Activated CD4-positive, alpha-beta T cell treated with anti-CD3 and anti-CD28 coated beads, Interleukin-10, Interleukin-2, amounts not matched to agents 100 ng/mL and 50 ng/mL, durations not matched to agents 16 hours and 8 hours (primary cell): Measurements from ENCODE around the gene PMM2.
"Not testable (repeated sequence)": the region's sequence is repeated elsewhere in the genome, so short reads cannot be mapped to it uniquely, and the experiment has no call there.

Source experiments
- DNase-seq: peaks from one replicate; pipeline ENCODE4 v3.0.0-alpha.2; 2020

Gene PMM2

GRCh38 chr16:8785408-8785807 is 12.2 kb upstream of the PMM2 start:
- DNase-seq: no peak

- DNase-seq: not testable (repeated sequence)
Measured at GRCh38 chr16:8786316-8786715, 11.3 kb upstream of the PMM2 start.

- DNase-seq: no peak
Measured at GRCh38 chr16:8788578-8789172, 9.0 kb upstream of the PMM2 start.

GRCh38 chr16:8795091-8795490 is 2.5 kb upstream of the PMM2 start:
- DNase-seq: no peak

GRCh38 chr16:8795818-8796217 is 1.8 kb upstream of the PMM2 start:
- no peak for DNase-seq

- DNase-seq: no peak
Measured at GRCh38 chr16:8796469-8797363, 923 bp upstream of the PMM2 start.

GRCh38 chr16:8798174-8798527 is 512 bp downstream of the PMM2 start:
- DNase-seq: peak; percentile 37

- peak; percentile 14 for DNase-seq
Measured at GRCh38 chr16:8798535-8799157, 1.0 kb downstream of the PMM2 start.

GRCh38 chr16:8801701-8802100 is 4.1 kb downstream of the PMM2 start:
- no peak for DNase-seq

GRCh38 chr16:8803733-8804132 is 6.1 kb downstream of the PMM2 start:
- not testable (repeated sequence) for DNase-seq

GRCh38 chr16:8804313-8804712 is 6.7 kb downstream of the PMM2 start:
- DNase-seq: no peak

- no peak for DNase-seq
Measured at GRCh38 chr16:8806272-8806983, 8.8 kb downstream of the PMM2 start.

- no peak for DNase-seq
Measured at GRCh38 chr16:8807189-8807588, 9.6 kb downstream of the PMM2 start.

GRCh38 chr16:8808009-8808408 is 10.4 kb downstream of the PMM2 start:
- DNase-seq: no peak

GRCh38 chr16:8808613-8809353 is 11.1 kb downstream of the PMM2 start:
- DNase-seq: no peak

- DNase-seq: no peak
Measured at GRCh38 chr16:8812162-8812843, 14.7 kb downstream of the PMM2 start.

- DNase-seq: no peak
Measured at GRCh38 chr16:8814095-8814806, 16.6 kb downstream of the PMM2 start.

- peak; percentile 27 for DNase-seq
Measured at GRCh38 chr16:8816967-8817655, 19.5 kb downstream of the PMM2 start.

GRCh38 chr16:8818504-8819270 is 21.0 kb downstream of the PMM2 start:
- DNase-seq: no peak
